IPS-NIHi7 (cell line): ENCODE measurements around the gene PLPP2.
"Not testable (repeated sequence)": the region's sequence is repeated elsewhere in the genome, so short reads cannot be mapped to it uniquely, and the experiment has no call there.

Experiments
- DNase-seq: peaks from one replicate; pipeline ENCODE4 v3.0.0; 2012; ENCODE audit warnings: mixed read lengths; ENCODE audit errors: extremely low spot score

Gene PLPP2

DNA sequence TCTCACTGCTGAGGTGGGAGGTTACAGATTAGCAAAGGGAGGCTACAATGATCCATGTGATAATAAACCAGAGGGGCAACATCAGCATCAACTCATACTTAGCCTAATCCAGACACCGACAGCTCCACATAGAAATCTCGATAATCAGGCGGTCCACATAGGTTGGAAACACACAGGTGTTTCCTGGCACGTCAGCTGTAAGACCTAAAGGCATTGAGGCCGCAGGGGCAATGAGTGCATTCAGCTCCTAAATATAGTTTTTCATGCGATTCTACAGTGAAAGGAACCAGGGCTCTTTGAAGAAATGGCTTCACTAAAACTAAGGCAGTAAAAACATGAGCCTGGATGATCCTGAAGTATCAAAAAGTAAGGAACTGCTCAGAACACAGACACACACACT lies 19.3 kb downstream of the PLPP2 start:
- DNase-seq = no peak

DNA sequence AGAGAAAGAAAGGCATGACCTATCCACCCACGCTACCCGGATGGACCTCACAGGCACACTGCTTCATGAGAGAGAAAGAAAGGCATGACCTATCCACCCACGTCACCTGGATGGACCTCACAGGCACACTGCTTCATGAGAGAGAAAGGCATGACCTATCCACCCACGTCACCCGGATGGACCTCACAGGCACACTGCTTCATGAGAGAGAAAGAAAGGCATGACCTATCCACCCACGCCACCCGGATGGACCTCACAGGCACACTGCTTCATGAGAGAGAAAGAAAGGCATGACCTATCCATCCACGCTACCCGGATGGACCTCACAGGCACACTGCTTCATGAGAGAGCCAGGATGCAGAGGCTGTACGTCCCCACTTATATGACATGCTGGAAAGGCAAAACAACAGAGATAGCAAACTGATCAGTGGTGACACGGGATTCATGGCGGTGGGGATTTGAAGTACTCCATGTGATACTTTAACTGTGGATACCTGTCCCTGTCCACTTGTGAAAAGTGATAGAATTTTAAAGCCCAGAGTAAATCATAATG lies 20.4 kb downstream of the PLPP2 start:
- not testable (repeated sequence) for DNase-seq

DNA sequence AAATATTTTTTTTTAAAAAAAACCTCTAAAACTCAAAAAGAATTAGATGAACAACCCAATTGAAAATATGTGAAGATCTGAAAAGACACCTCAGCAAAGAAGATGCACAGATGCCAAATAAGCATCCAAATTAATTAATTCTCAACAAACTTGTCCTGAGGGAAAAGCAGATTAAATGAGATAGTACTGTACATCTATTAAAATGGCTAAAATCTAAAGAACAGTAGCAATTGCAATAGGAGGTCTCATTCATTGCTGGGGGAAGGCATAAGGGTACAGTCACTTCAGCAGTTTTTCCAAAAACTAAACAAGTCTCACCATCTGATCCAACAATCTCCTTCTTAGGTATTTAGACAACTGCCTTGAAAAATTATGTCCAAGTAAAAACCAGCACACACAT lies 22.0 kb downstream of the PLPP2 start:
- DNase-seq = no peak

DNA sequence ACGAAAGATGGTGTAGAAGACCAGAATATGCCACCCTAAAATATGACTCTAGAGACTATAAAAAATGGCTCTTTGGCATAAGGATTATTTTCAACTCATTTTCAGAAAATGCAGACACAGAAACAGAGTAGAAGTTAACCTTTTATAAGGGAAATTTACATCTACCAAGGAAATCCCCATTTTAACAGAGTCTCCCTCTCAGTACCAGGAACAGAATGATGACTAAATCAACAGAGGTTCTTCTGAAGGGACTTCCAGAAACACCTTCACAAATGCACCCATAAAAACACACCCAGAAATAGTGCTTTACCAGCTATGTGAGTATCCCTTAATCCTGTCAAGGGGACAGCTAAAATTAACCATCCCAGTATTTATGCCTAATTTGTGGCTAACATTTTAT lies 29.1 kb downstream of the PLPP2 start:
- DNase-seq = no peak

DNA sequence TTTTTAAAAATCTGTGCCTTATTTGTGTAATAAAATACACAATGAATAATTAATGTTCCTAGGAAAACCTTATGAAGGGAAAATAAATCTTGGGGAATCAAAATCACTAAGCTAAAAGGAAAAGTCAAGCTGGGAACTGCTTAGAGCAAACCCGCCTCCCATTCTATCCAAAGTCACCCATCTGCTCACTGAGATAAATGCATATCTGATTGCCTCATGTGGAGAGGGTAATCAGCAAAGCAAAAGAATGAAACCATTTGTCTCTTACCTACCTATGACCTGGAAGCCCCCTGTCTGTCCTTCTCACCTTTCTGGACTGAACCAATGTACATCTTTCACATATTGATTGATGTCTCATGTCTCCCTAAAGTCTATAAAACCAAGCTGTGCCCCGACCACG lies 34.4 kb downstream of the PLPP2 start:
- DNase-seq = not testable (repeated sequence)

DNA sequence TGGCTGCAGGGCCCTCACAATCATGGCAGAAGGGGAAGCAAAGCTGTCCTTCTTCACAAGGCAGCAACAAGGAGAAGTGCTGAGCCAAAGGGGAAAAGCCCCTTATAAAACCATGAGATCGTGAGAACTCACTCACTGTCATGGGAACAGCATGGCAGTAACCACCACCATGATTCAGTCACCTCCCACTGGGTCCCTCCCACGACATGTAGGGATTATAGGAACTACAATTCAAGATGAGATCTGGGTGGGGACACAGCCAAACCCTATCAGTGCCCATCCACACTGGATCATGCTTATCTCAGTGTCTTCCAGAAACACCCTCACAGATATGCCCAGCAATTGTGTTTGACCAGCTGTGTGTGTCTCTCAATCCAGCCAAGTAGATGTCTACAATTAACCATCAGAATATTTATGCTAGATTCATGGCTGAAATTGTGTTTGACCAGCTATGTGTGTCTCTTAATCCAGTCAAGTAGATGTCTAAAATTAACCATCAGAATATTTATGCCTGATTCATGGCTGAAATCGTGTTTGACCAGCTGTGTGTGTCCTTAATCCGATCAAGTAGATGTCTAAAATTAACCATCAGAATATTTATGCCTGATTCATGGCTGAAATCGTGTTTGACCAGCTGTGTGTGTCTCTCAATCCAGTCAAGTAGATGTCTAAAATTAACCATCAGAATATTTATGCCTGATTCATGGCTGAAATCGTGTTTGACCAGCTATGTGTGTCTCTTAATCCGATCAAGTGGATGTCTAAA lies 38.6 kb downstream of the PLPP2 start:
- not testable (repeated sequence) for DNase-seq

DNA sequence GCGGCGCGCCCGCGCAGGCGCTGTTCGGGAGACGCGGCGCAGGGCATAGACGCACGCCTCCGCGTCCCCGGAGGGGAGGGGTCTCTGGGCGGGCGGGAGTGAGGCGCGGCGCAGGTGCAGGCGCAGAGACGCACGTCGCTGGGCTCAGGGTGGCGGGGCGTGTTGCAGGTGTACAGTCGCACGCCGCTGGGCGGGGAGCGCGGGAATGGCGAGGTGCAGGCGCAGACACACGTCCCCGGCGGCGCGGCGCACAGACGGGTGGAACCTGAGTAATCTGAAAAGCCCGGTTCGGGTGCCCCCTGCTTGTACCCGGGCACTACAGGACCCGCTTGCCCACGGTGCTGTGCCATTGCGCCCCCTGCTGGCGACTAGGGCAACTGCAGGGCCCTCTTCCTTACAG lies 44.7 kb downstream of the PLPP2 start:
- DNase-seq = no peak

DNA sequence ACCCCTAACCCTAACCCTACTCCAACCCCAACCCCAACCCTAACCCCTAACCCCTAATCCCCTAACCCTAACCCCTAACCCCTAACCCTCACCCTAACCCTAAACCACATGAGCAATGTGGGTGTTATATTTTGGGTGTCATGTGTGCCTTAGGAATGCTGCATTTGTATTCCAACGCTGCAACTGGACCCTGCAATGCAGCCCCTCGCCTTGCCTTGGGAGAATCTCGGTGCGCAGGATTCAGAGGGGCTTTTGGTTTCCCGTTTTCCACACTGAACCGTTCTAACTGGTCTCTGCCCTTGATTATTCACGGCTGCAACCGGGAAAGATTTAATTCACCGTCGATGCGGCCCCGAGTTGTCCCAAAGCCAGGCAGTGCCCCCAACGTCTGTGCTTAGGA lies 45.3 kb downstream of the PLPP2 start:
- not testable (repeated sequence) for DNase-seq

DNA sequence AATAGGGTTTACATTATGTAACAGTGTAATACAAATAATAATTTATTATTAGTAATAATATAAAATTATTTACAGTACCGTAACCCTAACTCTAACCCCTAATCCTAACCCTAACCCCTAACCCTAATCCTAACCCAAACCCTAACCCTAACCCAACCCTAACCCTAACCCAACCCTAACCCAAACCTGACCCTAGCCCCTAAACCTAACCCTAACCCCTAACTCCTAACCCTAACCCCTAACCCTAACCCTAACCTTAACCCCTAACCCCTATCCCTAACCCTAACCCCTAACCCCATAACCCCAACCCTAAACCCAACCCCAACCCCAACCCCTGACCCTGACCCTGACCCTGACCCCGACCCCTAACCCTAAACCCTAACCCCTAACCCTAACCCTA lies 45.7 kb downstream of the PLPP2 start:
- DNase-seq = no peak
